Upper lobe of right lung (tissue), 1 donor: Measurements from ENCODE around the gene WWOX. TPM values are rescaled to one million over a fixed set of nuclear protein-coding genes. Genes with fewer than 3 reads are reported as not detected.

Experiments
- ATAC-seq: fragments of 200-7000 bp; cut with Tn5 transposase; one replicate; pipeline ENCODE4 v1.9.1; 2020; ENCODE audit warnings: mild to moderate bottlenecking, moderate library complexity
- DNase-seq: peaks from one replicate; pipeline ENCODE4 v3.0.0-alpha.2; 2020
- H3K27ac ChIP-seq: fragments of 200-600 bp; one replicate; pipeline ENCODE4 v1.8.0; 2022
- H3K27me3 ChIP-seq: fragments of 200-600 bp; one replicate; pipeline ENCODE4 v1.8.0; 2022; ENCODE audit warnings: mild to moderate bottlenecking
- H3K36me3 ChIP-seq: fragments of 200-600 bp; one replicate; pipeline ENCODE4 v1.8.0; 2022
- H3K4me1 ChIP-seq: fragments of 200-600 bp; one replicate; pipeline ENCODE4 v1.8.0; 2022
- H3K4me3 ChIP-seq: fragments of 200-600 bp; one replicate; pipeline ENCODE4 v1.8.0; 2022; ENCODE audit warnings: mild to moderate bottlenecking
- H3K9me3 ChIP-seq: fragments of 200-600 bp; one replicate; pipeline ENCODE4 v1.8.0; 2022
- CTCF ChIP-seq: fragments of 200-600 bp; IDR thresholded peaks from one replicate; pipeline ENCODE4 v1.8.0; 2022; ENCODE audit warnings: antibody characterized with exemption
- intact Hi-C: fragments of 100-400 bp; cut with DNase I; formaldehyde crosslinking; loops from one replicate; pipeline ENCODE4 v1.11.0; 2022
- total RNA-seq: library from RNA; stranded (reverse); fragmentation: NEBNext Ultra II Directional; extraction: Animal tissue kit (Norgen Biotek cat#: 25700); gene quantifications from one replicate; pipeline ENCODE4 v1.2.1, GENCODE V29; 2021
- donor health status: DM: no; HTN: yes; CAD: no; lungs with severe emphysema.

The WWOX gene
- total RNA-seq, 1 donor from 2014 or later, result 17.0 TPM

- ATAC-seq (no peak), DNase-seq (no peak)
- no peaks in the 10 kb centered on the region for H3K27me3 ChIP-seq
- intact Hi-C loops, result no loop called here
- H3K4me3 ChIP-seq, result no peak overlapping the region
- no peaks in the 10 kb centered on the region for H3K4me1 ChIP-seq
- no peaks in the 10 kb centered on the region for H3K36me3 ChIP-seq
- H3K27ac ChIP-seq, result no peak overlapping the region
- peaks cover 7% of the 10 kb centered on the region for H3K9me3 ChIP-seq
- TF ChIP-seq CTCF, result no peak
Measured at GRCh38 chr16:79177018-79177417, 1077.6 kb downstream of the WWOX start.

- DNase-seq, result no peak
- no peak overlapping the region for H3K27ac ChIP-seq
- ATAC-seq, result no peak
- H3K36me3 ChIP-seq, result no peaks in the 10 kb centered on the region
- no peaks in the 10 kb centered on the region for H3K4me1 ChIP-seq
- no peaks in the 10 kb centered on the region for H3K27me3 ChIP-seq
- intact Hi-C loops, result no loop called here
- peaks cover 7% of the 10 kb centered on the region for H3K9me3 ChIP-seq
- no peak overlapping the region for H3K4me3 ChIP-seq
- no peak for TF ChIP-seq CTCF
Measured at GRCh38 chr16:79181419-79181818, 1082.0 kb downstream of the WWOX start.

DNA sequence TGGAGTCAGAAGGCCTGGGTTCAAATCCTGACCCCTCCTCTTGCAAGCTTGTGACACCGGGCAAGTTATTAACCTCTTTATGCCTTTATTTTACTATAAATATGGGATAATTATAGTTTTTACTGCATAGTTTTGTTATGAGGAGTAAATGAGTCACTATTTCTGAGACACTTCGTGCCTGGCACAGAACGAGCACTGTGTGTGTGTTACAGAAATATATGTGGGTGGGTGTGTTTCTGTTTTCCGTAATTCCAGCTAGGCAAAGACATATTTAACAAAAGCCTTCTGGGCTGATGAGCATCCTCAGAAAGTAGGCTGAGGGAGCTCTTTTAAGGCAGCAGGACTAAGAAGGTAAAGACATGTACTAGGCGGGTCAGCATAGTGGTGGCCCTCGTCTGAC is 1083.2 kb downstream of the WWOX start:
- DNase-seq (no peak), ATAC-seq (no peak)

DNA sequence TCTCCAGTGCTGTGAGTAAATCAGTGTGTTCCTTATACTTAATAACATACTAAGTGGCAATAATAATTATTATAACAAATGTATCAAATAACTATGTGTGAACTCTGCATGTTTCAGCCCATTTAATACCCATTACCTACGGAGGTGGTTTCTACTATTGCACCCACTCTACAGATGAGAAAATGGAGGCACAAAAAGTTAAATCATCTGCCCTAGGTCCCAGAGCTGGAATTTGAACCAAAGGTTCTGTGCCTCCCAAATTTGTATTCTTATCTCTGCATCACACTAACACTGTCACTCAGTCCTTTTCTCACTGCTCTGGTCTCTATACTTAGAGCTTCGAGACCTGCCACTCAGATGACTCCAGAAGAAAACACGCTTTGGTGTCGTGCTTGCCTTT is 1084.1 kb downstream of the WWOX start:
- Histone ChIP-seq H3K36me3 (no peaks in the 10 kb centered on the region), H3K9me3 (peaks cover 7% of the 10 kb centered on the region), H3K4me3 (no peak overlapping the region), H3K27ac (no peak overlapping the region), H3K4me1 (no peaks in the 10 kb centered on the region), H3K27me3 (no peaks in the 10 kb centered on the region)
- intact Hi-C loops, result no loop called here
- TF ChIP-seq CTCF, result no peak
- DNase-seq (no peak), ATAC-seq (no peak)

More for the DNA sequence above, 1083.2 kb downstream of the WWOX start:
- no peak for TF ChIP-seq CTCF
- Histone ChIP-seq H3K4me1 (no peaks in the 10 kb centered on the region), H3K4me3 (no peak overlapping the region), H3K9me3 (peaks cover 7% of the 10 kb centered on the region), H3K27me3 (no peaks in the 10 kb centered on the region), H3K27ac (no peak overlapping the region), H3K36me3 (no peaks in the 10 kb centered on the region)
- intact Hi-C loops, result no loop called here

DNA sequence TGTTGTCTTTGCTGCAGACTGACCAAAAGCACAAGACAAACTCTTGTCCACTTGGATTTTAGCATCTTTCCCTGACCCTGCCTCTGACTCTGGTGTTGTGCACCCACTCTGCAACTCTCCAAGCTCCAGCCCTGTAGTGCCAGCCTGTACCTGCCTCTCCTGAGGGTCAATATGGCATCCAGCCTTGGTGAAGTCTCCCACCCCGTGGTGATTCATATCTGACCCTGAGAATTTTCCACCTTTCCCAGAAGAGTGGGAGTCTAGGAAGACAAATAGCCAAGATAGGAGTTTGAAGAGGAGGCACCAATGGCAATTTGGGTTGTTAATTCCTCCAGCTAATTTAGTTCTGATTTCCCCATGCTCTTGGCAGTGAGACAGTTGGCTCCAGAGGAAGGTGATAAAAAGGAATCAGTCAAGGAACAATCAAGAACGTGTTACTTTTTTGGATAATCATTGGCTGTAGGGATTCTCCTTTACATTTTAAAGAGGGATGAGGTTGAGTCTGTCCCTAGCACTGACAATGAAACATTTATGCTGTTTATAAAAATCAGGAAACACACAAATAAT is 1085.1 kb downstream of the WWOX start:
- DNase-seq (no peak), ATAC-seq (no peak)
- Histone ChIP-seq H3K4me3 (no peak overlapping the region), H3K27ac (no peak overlapping the region), H3K4me1 (no peaks in the 10 kb centered on the region), H3K36me3 (no peaks in the 10 kb centered on the region), H3K27me3 (no peaks in the 10 kb centered on the region), H3K9me3 (peaks cover 3% of the 10 kb centered on the region)
- intact Hi-C loops, result no loop called here
- no peak for TF ChIP-seq CTCF

GRCh38 chr16:79185711-79186110 is 1086.3 kb downstream of the WWOX start:
- H3K4me3 ChIP-seq, result no peak overlapping the region
- DNase-seq (no peak), ATAC-seq (no peak)
- intact Hi-C loops, result no loop called here
- H3K9me3 ChIP-seq, result no peaks in the 10 kb centered on the region
- no peak overlapping the region for H3K27ac ChIP-seq
- TF ChIP-seq CTCF, result no peak
- no peaks in the 10 kb centered on the region for H3K4me1 ChIP-seq
- H3K27me3 ChIP-seq, result no peaks in the 10 kb centered on the region
- H3K36me3 ChIP-seq, result no peaks in the 10 kb centered on the region
